NB4 (cell line): ENCODE results near the gene TMEM145.
"Not testable (repeated sequence)": the region's sequence is repeated elsewhere in the genome, so short reads cannot be mapped to it uniquely, and the experiment has no call there.

Experiments
- DNase-seq: peaks from one replicate; pipeline ENCODE4 v3.0.0; 2010; ENCODE audit warnings: low read depth
- H3K4me3 ChIP-seq: one replicate; pipeline ENCODE4 v1.5.1; 2011; ENCODE audit warnings: mild to moderate bottlenecking, low read depth, low read length, moderate library complexity
- CTCF ChIP-seq: IDR thresholded peaks from one replicate; pipeline ENCODE4 v1.5.1; 2012; ENCODE audit warnings: low read depth, low read length
- MAX ChIP-seq: IDR thresholded peaks from 2 replicates; pipeline ENCODE4 v1.6.1; 2011; ENCODE audit warnings: low read depth, low read length
- MYC ChIP-seq: IDR thresholded peaks from 2 replicates; pipeline ENCODE4 v1.6.1; 2011; ENCODE audit warnings: low read depth, low read length
- POLR2A ChIP-seq: IDR thresholded peaks from 2 replicates; pipeline ENCODE4 v1.6.1; 2011; ENCODE audit warnings: mild to moderate bottlenecking; ENCODE audit not compliant: insufficient read length; ENCODE audit errors: extremely low read depth

TMEM145 gene

GRCh38 chr19:42313096-42313839 lies at the start of gene TMEM145:
TSS of gene TMEM145 (plus strand) at chr19:42313309. CDS start at chr19:42313377, 68 bp downstream.
- H3K4me3 ChIP-seq: no peak within 1 kb of the TSS
- TF ChIP-seq MYC (no peak), CTCF (no peak), POLR2A (no peak), MAX (no peak)
- peak; percentile 55 for DNase-seq

GRCh38 chr19:42266105-42266504 lies 47.0 kb upstream of the TMEM145 start:
- not testable (repeated sequence) for DNase-seq, H3K4me3 ChIP-seq

- H3K4me3 ChIP-seq, DNase-seq: not testable (repeated sequence)
Measured at GRCh38 chr19:42266928-42267603, 46.0 kb upstream of the TMEM145 start.

- TF ChIP-seq CTCF: no peak
- TF ChIP-seq POLR2A: no peak
- no peak for TF ChIP-seq MYC
- TF ChIP-seq MAX: no peak
- DNase-seq: no peak
Measured at GRCh38 chr19:42267644-42268141, 45.4 kb upstream of the TMEM145 start.

GRCh38 chr19:42268142-42268703 lies 44.9 kb upstream of the TMEM145 start:
- TF ChIP-seq MAX (peak; percentile 93), CTCF (no peak), MYC (no peak; the same call in 1 of the 2 replicates), POLR2A (peak; percentile 25)
- peak overlapping the region; percentile 74 for H3K4me3 ChIP-seq
- DNase-seq: peak; percentile 97

More at GRCh38 chr19:42267644-42268141, 45.4 kb upstream of the TMEM145 start:
- H3K4me3 ChIP-seq: peak overlapping the region; percentile 51

GRCh38 chr19:42268704-42269477 lies 44.2 kb upstream of the TMEM145 start, which contains the start of gene CIC:
TSS of gene CIC (plus strand) at chr19:42269252. CDS start at chr19:42271784, 2,532 bp downstream.
- H3K4me3 ChIP-seq: peak within 1 kb of the TSS; percentile 74
- DNase-seq: peak; percentile 99
- TF ChIP-seq POLR2A (no peak), CTCF (no peak), MYC (no peak), MAX (no peak)
